CD14-positive monocyte (primary cell): Measurements from ENCODE around the gene F13A1. TPM values are rescaled to one million over a fixed set of nuclear protein-coding genes. Genes with fewer than 3 reads are reported as not detected.

Experiments
- DNase-seq, 3 donors: peaks; one replicate each; pipeline ENCODE4 v3.0.0-alpha.2; 2011 to 2022
- H2AFZ ChIP-seq: 2 replicates; pipeline ENCODE4 v1.6.0; 2012; ENCODE audit warnings: mild to moderate bottlenecking, low read depth, low read length, inconsistent platforms; ENCODE audit not compliant: insufficient read depth, poor library complexity, severe bottlenecking
- H3K27ac ChIP-seq, 2 donors: 1 replicate in 1 of 2; 2 replicates in 1 of 2; pipeline ENCODE4 v1.5.1; 2012 to 2013; ENCODE audit warnings: low read length in 2 of 2, control low read depth in 1 of 2, inconsistent platforms in 1 of 2, low read depth in 1 of 2, mild to moderate bottlenecking in 1 of 2
- H3K27me3 ChIP-seq, 2 donors: one replicate each; pipeline versions ENCODE4 v1.6.0 to v1.6.1; 2011 to 2013; ENCODE audit warnings: low read length in 2 of 2; ENCODE audit not compliant: control insufficient read depth in 2 of 2, insufficient read depth in 2 of 2
- H3K36me3 ChIP-seq, 2 donors: replicated peaks in 1 of 2; 1 replicate in 1 of 2; 2 replicates in 1 of 2; pipeline versions ENCODE4 v1.5.1 to v1.6.1; 2012 to 2013; ENCODE audit warnings: low read length in 2 of 2, control low read depth in 1 of 2, inconsistent platforms in 1 of 2, mild to moderate bottlenecking in 1 of 2; ENCODE audit not compliant: insufficient read depth in 2 of 2, control insufficient read depth in 1 of 2
- H3K4me1 ChIP-seq, 2 donors: 1 replicate in 1 of 2; 2 replicates in 1 of 2; pipeline versions ENCODE4 v1.5.1 to v1.6.1; 2012 to 2013; ENCODE audit warnings: low read length in 2 of 2, control low read depth in 1 of 2, inconsistent platforms in 1 of 2, mild to moderate bottlenecking in 1 of 2, moderate library complexity in 1 of 2; ENCODE audit not compliant: insufficient read depth in 2 of 2, control insufficient read depth in 1 of 2
- H3K4me2 ChIP-seq: replicated peaks from 2 replicates; pipeline ENCODE3; 2012; ENCODE audit warnings: low read length, moderate library complexity, mild to moderate bottlenecking; ENCODE audit not compliant: poor library complexity, severe bottlenecking; ENCODE audit errors: extremely low read depth
- H3K4me3 ChIP-seq, 3 experiments: fragments of 200-600 bp in 1 of 3; sonication (generic) in 1 of 3; replicated peaks in 1 of 3; 1 replicate in 2 of 3; 2 replicates in 1 of 3; pipeline ENCODE4 v1.5.1; 2011 to 2013; ENCODE audit warnings: low read length in 3 of 3, mild to moderate bottlenecking in 3 of 3, control low read depth in 2 of 3, low read depth in 2 of 3, inconsistent platforms in 1 of 3, moderate library complexity in 1 of 3
- H3K79me2 ChIP-seq: 2 replicates; pipeline ENCODE4 v1.6.0; 2012; ENCODE audit warnings: mild to moderate bottlenecking, control low read depth, inconsistent platforms, low read length, moderate library complexity; ENCODE audit not compliant: insufficient read depth
- H3K9ac ChIP-seq: 2 replicates; pipeline ENCODE4 v1.6.0; 2017; ENCODE audit warnings: low read length, mild to moderate bottlenecking; ENCODE audit not compliant: insufficient read depth, poor library complexity, severe bottlenecking
- H3K9me3 ChIP-seq, 2 donors: replicated peaks in 1 of 2; 1 replicate in 1 of 2; 2 replicates in 1 of 2; pipeline versions ENCODE4 v1.5.1 to v1.6.1; 2012 to 2013; ENCODE audit warnings: low read length in 2 of 2, control low read depth in 1 of 2; ENCODE audit not compliant: control insufficient read depth in 1 of 2, insufficient read depth in 1 of 2
- H4K20me1 ChIP-seq: 2 replicates; pipeline ENCODE4 v1.6.0; 2012; ENCODE audit warnings: mild to moderate bottlenecking, low read length, control low read depth, moderate library complexity; ENCODE audit not compliant: insufficient read depth
- H3K27ac Mint-ChIP-seq, 7 donors: one replicate each; pipeline ENCODE4 v1.8.0; 2020; ENCODE audit warnings: mild to moderate bottlenecking in 7 of 7, mixed read lengths in 7 of 7, moderate library complexity in 6 of 7, inconsistent platforms in 2 of 7
- H3K27me3 Mint-ChIP-seq, 3 donors: one replicate each; pipeline ENCODE4 v1.8.0; 2021 to 2022; ENCODE audit warnings: low read depth in 3 of 3, mild to moderate bottlenecking in 3 of 3, mixed read lengths in 3 of 3, moderate library complexity in 3 of 3, inconsistent platforms in 1 of 3
- H3K36me3 Mint-ChIP-seq, 2 donors: one replicate each; pipeline ENCODE4 v1.8.0; 2020; ENCODE audit warnings: mixed read lengths in 2 of 2, inconsistent platforms in 1 of 2, mild to moderate bottlenecking in 1 of 2
- H3K4me1 Mint-ChIP-seq: one replicate; pipeline ENCODE4 v1.8.0; 2020; ENCODE audit warnings: mild to moderate bottlenecking, mixed read lengths
- H3K4me3 Mint-ChIP-seq, 2 donors: one replicate each; pipeline ENCODE4 v1.8.0; 2020; ENCODE audit warnings: mild to moderate bottlenecking in 2 of 2, mixed read lengths in 2 of 2, moderate library complexity in 1 of 2
- H3K9me3 Mint-ChIP-seq, 7 donors: one replicate each; pipeline ENCODE4 v1.8.0; 2020 to 2022; ENCODE audit warnings: mixed read lengths in 7 of 7, mild to moderate bottlenecking in 6 of 7, moderate library complexity in 6 of 7, inconsistent platforms in 2 of 7
- WGBS: methylation state at CpG from one replicate; pipeline ENCODE4 v1.1.5; 2013; ENCODE audit warnings: missing lambda C conversion rate; ENCODE audit not compliant: insufficient coverage; 5-methylcytosine and 5-hydroxymethylcytosine counted together
- intact Hi-C, 2 donors: fragments of 100-400 bp; cut with micrococcal nuclease; formaldehyde crosslinking; loops; one replicate each; pipeline versions ENCODE4 v1.15.0 to v1.15.1; 2023
- polyA plus RNA-seq, 3 donors: library from polyadenylated mRNA; depleted of rRNA in 1 of 3; unstranded in 2 of 3; stranded (reverse) in 1 of 3; fragments of 300-500 nt in 2 of 3; fragments of >200 nt in 1 of 3; fragmentation: Illumina TruSeq in 2 of 3; gene quantifications; 1 replicate in 2 of 3; 2 replicates in 1 of 3; pipeline ENCODE4 v1.2.3, GENCODE V29; 2012 to 2021
- TF ChIP-seq, protein P1 (sequence below): fragments of 200-600 bp; IDR thresholded peaks from one replicate; pipeline ENCODE4 v1.8.0; 2022; ENCODE audit warnings: antibody characterized with exemption, mild to moderate bottlenecking

F13A1 gene
- polyA plus RNA-seq, 3 donors, result 49.0 to 136 (median 105) TPM

DNA sequence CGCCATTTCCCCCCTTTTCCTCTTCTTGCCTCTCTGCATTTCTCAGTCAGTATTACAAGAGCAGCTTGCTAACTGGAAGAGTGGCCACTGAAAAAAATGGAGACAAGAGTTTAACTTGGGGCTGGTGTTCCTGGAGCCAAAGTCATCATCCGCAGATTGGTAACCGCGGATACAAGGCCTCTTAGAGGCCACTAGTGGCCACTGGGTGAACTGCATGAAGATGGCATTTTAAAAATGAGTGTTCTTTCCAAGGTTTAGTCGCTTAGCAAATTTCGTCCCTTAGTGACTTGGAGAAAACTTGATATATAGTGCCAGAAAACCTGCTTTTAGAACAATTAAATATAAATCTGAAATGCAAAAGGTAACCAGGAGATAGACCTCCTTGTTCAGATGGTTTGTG lies 4.8 kb downstream of the F13A1 start:
- H4K20me1 ChIP-seq, result no peaks in the 10 kb centered on the region
- no peak overlapping the region for H3K4me2 ChIP-seq
- H3K27ac Mint-ChIP-seq, result no peak overlapping the region
- no peak overlapping the region for H3K9ac ChIP-seq
- H3K9me3 Mint-ChIP-seq, result peaks cover 0 to 4% (median 0%) of the 10 kb centered on the region in 7 donors
- H3K27me3 Mint-ChIP-seq, result peaks cover 0 to 7% (median 4%) of the 10 kb centered on the region in 3 donors
- H3K4me3 Mint-ChIP-seq, result peak overlapping the region in 1 of 2 donors; percentile 33
- no peak overlapping the region for H3K4me3 ChIP-seq
- no peak overlapping the region for H2AFZ ChIP-seq
- 14% methylated on average over 3 of the region's 6 CpGs for WGBS
- intact Hi-C loops, result no loop called here
- no peak overlapping the region for H3K27ac ChIP-seq
- H3K4me1 Mint-ChIP-seq, result peaks cover 67% of the 10 kb centered on the region
- H3K36me3 ChIP-seq, result peaks cover 0 to 10% of the 10 kb centered on the region in 2 donors
- peaks cover 9 to 15% of the 10 kb centered on the region in 2 donors for H3K36me3 Mint-ChIP-seq
- DNase-seq, result peak; percentile 25 to 52 (median 48)
- H3K27me3 ChIP-seq, result no peaks in the 10 kb centered on the region
- TF ChIP-seq, protein P1, sequence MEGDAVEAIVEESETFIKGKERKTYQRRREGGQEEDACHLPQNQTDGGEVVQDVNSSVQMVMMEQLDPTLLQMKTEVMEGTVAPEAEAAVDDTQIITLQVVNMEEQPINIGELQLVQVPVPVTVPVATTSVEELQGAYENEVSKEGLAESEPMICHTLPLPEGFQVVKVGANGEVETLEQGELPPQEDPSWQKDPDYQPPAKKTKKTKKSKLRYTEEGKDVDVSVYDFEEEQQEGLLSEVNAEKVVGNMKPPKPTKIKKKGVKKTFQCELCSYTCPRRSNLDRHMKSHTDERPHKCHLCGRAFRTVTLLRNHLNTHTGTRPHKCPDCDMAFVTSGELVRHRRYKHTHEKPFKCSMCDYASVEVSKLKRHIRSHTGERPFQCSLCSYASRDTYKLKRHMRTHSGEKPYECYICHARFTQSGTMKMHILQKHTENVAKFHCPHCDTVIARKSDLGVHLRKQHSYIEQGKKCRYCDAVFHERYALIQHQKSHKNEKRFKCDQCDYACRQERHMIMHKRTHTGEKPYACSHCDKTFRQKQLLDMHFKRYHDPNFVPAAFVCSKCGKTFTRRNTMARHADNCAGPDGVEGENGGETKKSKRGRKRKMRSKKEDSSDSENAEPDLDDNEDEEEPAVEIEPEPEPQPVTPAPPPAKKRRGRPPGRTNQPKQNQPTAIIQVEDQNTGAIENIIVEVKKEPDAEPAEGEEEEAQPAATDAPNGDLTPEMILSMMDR, result peak; percentile 86
- peaks cover 54 to 67% of the 10 kb centered on the region in 2 donors for H3K4me1 ChIP-seq
- peaks cover 43% of the 10 kb centered on the region for H3K79me2 ChIP-seq
- no peaks in the 10 kb centered on the region for H3K9me3 ChIP-seq

DNA sequence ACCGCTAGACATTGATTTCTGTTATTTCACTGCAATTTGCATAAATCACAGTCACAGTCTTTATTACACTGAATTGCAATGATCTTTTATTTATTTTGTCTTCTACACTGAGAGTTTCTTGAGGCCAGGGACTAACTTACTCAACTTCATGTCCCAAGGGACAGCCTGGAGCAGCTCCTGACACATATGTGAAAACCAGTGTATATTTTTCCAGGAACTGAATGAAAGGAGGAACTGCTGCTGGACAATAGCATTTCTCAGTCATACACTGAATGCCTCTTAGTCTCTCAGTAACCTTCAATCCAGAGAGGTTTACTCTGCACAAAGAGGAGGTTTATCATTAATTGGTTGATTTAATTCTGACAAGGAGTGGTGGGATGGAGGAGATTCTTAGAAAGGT lies 5.9 kb downstream of the F13A1 start:
- no peaks in the 10 kb centered on the region for H4K20me1 ChIP-seq
- intact Hi-C loops, result no loop called here
- Mint-ChIP-seq H3K4me3 (peak overlapping the region in 1 of 2 donors; percentile 35), H3K4me1 (peaks cover 57% of the 10 kb centered on the region), H3K36me3 (peaks cover 9 to 17% of the 10 kb centered on the region in 2 donors), H3K9me3 (peaks cover 0 to 2% (median 0%) of the 10 kb centered on the region in 7 donors), H3K27me3 (peaks cover 0 to 4% (median 3%) of the 10 kb centered on the region in 3 donors), H3K27ac (peak overlapping the region in 4 of 7 donors; percentile 1 to 58 (median 22))
- no peaks in the 10 kb centered on the region for H3K27me3 ChIP-seq
- H3K36me3 ChIP-seq, result peaks cover 0 to 11% of the 10 kb centered on the region in 2 donors
- no peak overlapping the region for H3K4me3 ChIP-seq
- H3K4me2 ChIP-seq, result no peak overlapping the region
- peaks cover 32% of the 10 kb centered on the region for H3K79me2 ChIP-seq
- peak in 1 of 3 donors; percentile 31 for DNase-seq
- 67% methylated on average over 1 of the region's 1 CpG for WGBS
- H3K9ac ChIP-seq, result no peak overlapping the region
- no peak overlapping the region for H2AFZ ChIP-seq
- H3K9me3 ChIP-seq, result no peaks in the 10 kb centered on the region
- no peak overlapping the region for H3K27ac ChIP-seq
- TF ChIP-seq, protein P1, result no peak
- H3K4me1 ChIP-seq, result peaks cover 43 to 57% of the 10 kb centered on the region in 2 donors
